HG02798 (cell line): ENCODE results near the gene APCDD1.
"Not testable (repeated sequence)": the region's sequence is repeated elsewhere in the genome, so short reads cannot be mapped to it uniquely, and the experiment has no call there.

ENCODE experiments used
- ATAC-seq: cut with Tn5 transposase; IDR thresholded peaks from one replicate; pipeline ENCODE4 v1.9.1; 2021; ENCODE audit warnings: mild to moderate bottlenecking; ENCODE audit not compliant: unreplicated experiment, poor library complexity

APCDD1 gene

DNA sequence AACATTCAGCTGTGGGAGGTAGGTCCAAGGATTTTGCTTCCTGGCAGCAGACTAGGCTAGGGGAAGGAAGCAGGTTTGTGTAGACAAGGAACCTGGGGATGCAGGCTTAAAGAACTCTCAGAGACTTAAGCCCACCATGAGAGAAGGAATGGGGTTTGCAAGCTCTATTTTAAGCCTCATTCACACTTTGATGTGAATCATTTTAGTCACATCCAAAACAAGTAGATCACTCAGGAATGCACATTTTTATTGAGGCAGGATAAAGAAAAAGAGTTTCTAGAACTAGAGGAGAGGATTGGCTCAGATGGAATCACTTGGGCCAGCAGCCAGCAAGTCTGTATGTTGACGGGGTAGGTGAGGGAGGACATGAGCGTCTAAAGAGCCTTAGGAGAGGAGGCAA, 68.1 kb downstream of the APCDD1 start:
- ATAC-seq = no peak

- ATAC-seq = no peak
Observed at GRCh38 chr18:10523544-10523943, 69.1 kb downstream of the APCDD1 start.

DNA sequence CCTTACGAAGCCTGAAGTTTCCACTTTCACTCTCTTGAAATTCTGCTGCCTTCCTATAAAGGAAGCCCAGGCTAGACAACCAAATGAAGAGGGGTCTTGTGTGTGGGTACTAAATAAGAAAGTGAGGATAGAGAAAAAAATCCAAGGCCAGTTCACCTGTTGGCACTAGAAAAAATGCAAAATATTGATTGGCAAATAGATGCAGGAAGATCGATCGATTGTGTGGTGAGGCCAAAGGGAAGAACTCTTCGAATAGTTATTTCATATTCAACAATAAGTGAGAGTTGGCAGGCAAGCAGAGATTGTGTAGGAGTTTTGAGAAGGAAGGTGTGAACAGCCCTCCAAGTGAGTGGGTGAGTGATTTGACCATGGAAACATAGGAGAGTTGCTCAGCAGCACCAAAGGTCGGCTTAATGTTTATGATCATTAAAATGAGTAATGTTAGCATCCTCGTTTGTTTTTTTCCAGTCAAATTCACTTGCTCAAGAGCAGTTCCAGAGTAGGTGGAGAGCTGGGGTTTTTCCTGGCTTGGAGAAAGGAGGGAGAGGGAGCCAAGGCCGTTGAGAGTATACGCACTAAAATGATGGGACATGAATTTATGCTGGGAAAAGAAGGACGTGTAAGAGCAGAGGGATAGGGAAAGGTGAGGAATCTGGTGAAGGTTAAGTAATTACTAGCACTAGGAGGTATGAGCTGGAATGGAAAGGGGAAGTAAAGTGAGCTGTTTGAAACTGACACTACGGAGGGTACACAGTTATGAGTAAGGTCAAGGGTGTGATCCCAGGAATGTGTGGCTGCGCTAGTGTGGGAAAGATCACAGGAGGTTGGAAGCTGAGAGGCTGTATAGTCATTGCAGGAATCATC, 70.3 kb downstream of the APCDD1 start:
- no peak for ATAC-seq

GRCh38 chr18:10525371-10525691, 70.9 kb downstream of the APCDD1 start:
- no peak for ATAC-seq

DNA sequence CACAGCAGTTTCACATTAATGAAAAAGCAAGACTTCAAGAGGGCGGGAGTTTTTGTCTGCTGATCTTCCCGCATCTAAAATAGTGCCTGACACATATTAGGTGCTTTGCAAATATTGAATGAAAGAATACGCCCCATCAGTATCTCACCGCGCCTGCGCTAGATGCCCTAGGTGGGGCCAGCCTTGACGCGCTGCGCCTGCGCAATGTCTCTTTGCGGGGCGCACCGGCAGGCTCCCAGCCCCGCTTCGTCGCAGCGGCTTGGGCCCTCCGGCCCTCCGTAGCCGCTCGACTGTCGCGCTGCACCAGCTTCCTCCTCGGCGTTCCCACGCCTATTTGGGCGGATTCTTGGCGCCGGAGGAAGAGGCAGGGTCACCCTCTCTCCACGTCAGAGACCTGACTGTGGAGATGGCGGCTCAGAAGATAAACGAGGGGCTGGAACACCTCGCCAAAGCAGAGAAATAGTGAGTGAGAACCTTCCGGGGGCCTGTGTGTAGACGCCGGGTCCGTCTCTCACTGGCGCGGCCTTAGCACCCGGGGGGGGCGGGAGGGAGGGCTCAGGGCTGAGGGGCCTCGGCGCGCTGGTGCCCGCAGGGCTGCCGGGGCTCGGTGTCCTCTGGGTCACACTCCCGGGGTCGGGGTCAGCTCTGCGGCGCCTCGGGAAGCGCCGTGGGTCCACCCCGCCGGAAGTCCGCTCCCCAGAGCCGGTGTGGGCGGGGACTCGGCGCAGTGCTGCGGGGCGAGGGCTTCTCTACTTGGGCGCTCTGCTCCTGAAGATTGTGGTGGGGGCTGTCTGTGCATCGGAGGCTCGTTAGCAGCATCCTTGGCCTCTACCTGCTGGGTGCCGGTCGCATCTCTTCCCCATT, 71.5 kb downstream of the APCDD1 start, which contains the start of gene NAPG:
Gene NAPG, plus strand, starts transcription at position 331 of the 864 bp plus-strand sequence. Its CDS starts 76 bp downstream, at position 407.
- peak; percentile 86 for ATAC-seq

GRCh38 chr18:10526561-10526949, 72.1 kb downstream of the APCDD1 start:
- ATAC-seq = no peak

- no peak for ATAC-seq
Observed at GRCh38 chr18:10528439-10528838, 74.0 kb downstream of the APCDD1 start.

DNA sequence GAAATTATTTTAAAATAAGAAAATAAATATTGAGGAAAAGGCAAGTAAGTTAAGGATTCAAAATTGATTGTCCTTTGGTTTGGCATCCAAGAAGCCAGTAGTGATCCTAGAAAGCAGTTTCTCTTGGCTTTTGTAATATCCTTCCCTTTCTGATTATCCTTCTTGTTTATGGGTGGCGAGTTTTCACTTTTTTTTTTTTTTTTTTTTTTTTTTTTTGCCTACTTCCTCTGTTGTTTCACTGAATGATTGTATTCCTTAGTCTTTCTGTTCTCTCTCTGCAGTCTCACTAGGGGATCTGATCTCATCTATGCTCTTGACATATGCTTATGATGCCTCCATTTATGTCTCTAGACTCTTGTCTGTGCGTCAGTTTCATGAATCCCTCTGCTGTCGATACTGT, 75.6 kb downstream of the APCDD1 start:
- no peak for ATAC-seq

- no peak for ATAC-seq
Observed at GRCh38 chr18:10530852-10531251, 76.4 kb downstream of the APCDD1 start.

- no peak for ATAC-seq
Observed at GRCh38 chr18:10533111-10533510, 78.7 kb downstream of the APCDD1 start.

DNA sequence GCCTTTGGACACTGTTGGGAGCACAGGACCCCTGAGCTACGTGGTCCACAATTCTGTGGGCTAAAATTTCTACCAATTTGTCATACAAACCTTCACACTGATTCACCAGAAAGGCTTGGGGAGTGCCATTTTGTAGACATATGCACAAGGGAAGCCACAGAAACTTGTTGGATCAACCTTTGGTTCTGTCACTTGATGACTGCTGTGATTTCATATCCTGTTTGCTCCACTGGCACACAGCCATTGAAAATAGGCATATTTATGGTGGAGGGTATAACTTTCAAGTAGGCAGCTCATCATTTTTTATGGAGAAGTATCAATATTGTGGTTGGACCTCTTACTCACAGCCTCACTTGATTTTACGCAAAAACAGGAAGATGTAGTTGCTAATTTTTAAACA, 81.8 kb downstream of the APCDD1 start:
- no peak for ATAC-seq

GRCh38 chr18:10537765-10538164, 83.3 kb downstream of the APCDD1 start:
- ATAC-seq = no peak

DNA sequence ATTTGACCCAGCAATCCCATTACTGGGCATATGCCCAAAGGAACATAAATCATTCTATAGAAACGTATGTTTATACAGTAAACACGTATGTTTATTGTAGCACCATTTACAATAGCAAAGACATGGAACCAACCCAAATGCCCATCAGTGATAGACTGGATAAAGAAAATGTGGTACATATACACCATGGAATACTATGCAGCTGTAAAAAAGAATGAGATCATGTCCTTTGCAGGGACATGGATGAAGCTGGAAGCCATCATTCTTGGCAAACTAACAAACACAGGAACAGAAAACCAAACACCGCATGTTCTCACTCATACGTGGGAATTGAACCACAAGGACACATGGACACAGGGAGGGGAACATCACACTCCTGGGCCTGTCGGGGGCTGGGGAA, 84.7 kb downstream of the APCDD1 start:
- not testable (repeated sequence) for ATAC-seq
